ENCODE measurements around the gene DNAAF2.

DNA sequence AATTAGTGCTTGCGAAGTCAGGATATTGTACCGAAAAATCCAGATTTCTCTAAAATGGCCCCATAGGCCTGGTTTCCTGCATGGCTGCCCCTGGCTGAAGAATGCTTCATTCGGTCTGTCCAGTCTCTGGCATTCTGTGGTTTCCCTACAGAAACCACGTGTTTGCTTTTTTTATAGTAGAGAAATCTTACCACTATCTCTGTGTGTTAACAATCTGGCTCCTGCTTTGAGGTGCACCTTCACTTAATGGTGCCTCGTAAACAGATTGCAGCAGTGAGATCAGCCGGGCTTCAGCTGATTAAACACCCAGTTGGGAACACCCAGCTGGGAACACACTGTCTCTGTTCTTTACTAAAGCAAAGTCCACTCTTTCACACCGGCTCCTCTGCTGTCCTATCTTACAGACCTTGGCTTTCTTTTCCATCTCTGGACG is 6.7 kb upstream of the DNAAF2 start:
- TF ChIP-seq, protein P1, sequence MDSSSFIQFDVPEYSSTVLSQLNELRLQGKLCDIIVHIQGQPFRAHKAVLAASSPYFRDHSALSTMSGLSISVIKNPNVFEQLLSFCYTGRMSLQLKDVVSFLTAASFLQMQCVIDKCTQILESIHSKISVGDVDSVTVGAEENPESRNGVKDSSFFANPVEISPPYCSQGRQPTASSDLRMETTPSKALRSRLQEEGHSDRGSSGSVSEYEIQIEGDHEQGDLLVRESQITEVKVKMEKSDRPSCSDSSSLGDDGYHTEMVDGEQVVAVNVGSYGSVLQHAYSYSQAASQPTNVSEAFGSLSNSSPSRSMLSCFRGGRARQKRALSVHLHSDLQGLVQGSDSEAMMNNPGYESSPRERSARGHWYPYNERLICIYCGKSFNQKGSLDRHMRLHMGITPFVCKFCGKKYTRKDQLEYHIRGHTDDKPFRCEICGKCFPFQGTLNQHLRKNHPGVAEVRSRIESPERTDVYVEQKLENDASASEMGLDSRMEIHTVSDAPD (CRISPR knock-in tag; IDR thresholded peaks at IDR 0.05), result peak; percentile 94
- TF ChIP-seq, protein P2, sequence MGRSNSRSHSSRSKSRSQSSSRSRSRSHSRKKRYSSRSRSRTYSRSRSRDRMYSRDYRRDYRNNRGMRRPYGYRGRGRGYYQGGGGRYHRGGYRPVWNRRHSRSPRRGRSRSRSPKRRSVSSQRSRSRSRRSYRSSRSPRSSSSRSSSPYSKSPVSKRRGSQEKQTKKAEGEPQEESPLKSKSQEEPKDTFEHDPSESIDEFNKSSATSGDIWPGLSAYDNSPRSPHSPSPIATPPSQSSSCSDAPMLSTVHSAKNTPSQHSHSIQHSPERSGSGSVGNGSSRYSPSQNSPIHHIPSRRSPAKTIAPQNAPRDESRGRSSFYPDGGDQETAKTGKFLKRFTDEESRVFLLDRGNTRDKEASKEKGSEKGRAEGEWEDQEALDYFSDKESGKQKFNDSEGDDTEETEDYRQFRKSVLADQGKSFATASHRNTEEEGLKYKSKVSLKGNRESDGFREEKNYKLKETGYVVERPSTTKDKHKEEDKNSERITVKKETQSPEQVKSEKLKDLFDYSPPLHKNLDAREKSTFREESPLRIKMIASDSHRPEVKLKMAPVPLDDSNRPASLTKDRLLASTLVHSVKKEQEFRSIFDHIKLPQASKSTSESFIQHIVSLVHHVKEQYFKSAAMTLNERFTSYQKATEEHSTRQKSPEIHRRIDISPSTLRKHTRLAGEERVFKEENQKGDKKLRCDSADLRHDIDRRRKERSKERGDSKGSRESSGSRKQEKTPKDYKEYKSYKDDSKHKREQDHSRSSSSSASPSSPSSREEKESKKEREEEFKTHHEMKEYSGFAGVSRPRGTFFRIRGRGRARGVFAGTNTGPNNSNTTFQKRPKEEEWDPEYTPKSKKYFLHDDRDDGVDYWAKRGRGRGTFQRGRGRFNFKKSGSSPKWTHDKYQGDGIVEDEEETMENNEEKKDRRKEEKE (IDR thresholded peaks at IDR 0.05), result no peak
- TF ChIP-seq, protein P3, sequence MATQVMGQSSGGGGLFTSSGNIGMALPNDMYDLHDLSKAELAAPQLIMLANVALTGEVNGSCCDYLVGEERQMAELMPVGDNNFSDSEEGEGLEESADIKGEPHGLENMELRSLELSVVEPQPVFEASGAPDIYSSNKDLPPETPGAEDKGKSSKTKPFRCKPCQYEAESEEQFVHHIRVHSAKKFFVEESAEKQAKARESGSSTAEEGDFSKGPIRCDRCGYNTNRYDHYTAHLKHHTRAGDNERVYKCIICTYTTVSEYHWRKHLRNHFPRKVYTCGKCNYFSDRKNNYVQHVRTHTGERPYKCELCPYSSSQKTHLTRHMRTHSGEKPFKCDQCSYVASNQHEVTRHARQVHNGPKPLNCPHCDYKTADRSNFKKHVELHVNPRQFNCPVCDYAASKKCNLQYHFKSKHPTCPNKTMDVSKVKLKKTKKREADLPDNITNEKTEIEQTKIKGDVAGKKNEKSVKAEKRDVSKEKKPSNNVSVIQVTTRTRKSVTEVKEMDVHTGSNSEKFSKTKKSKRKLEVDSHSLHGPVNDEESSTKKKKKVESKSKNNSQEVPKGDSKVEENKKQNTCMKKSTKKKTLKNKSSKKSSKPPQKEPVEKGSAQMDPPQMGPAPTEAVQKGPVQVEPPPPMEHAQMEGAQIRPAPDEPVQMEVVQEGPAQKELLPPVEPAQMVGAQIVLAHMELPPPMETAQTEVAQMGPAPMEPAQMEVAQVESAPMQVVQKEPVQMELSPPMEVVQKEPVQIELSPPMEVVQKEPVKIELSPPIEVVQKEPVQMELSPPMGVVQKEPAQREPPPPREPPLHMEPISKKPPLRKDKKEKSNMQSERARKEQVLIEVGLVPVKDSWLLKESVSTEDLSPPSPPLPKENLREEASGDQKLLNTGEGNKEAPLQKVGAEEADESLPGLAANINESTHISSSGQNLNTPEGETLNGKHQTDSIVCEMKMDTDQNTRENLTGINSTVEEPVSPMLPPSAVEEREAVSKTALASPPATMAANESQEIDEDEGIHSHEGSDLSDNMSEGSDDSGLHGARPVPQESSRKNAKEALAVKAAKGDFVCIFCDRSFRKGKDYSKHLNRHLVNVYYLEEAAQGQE (IDR thresholded peaks at IDR 0.05; ENCODE audit: borderline replicate concordance in 1 of 2, low read depth in 1 of 2, low read length in 2 of 2), result peak in 1 of 2 experiments; percentile 71; a peak in 2 of 4 replicates
- no peak for TF ChIP-seq EED (CRISPR knock-in tag; IDR thresholded peaks at IDR 0.05)
- TF ChIP-seq, protein P4, sequence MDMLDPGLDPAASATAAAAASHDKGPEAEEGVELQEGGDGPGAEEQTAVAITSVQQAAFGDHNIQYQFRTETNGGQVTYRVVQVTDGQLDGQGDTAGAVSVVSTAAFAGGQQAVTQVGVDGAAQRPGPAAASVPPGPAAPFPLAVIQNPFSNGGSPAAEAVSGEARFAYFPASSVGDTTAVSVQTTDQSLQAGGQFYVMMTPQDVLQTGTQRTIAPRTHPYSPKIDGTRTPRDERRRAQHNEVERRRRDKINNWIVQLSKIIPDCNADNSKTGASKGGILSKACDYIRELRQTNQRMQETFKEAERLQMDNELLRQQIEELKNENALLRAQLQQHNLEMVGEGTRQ (IDR thresholded peaks at IDR 0.05; ENCODE audit: low read depth, low read length), result no peak
- TF ChIP-seq, protein P4 (CRISPR knock-in tag; IDR thresholded peaks at IDR 0.05; ENCODE audit: borderline replicate concordance), result no peak
